ENCODE data around the gene ATP6V1G3.

The ATP6V1G3 gene

DNA sequence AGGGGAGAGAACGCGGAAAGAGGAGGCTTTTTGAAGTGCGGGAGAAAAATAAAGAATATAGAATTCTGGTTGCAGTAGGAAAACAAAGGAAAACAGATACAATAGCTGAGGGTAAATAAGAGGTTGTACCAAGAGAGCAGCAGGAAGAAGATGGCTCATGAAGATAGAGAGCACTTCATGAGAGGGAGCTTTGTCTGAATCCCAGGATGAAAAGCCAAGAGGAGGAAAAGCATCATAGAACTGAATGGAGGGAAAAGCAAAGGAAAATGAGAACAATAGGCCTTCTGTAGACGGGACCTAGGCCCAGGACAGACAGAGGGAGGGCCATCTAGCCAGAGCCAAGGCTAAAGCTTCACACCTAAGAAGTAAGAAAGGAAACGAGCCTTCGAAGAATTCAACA, 49.5 kb downstream of the ATP6V1G3 start:
- Histone ChIP-seq H3K36me3 (replicated peaks; ENCODE audit: insufficient read depth, low read length) (no peaks in the 10 kb centered on the region), H4K20me1 (ENCODE audit: insufficient read depth, low read length) (no peaks in the 10 kb centered on the region), H3K79me2 (ENCODE audit: low read length) (no peaks in the 10 kb centered on the region), H3K9me2 (replicated peaks; ENCODE audit: insufficient read depth, low read length) (no peaks in the 10 kb centered on the region), H3F3A (ENCODE audit: insufficient read depth, low read length) (no peaks in the 10 kb centered on the region), H3K27me3 (replicated peaks; ENCODE audit: insufficient read depth, low read length) (no peaks in the 10 kb centered on the region), H3K4me2 (ENCODE audit: low read depth, low read length) (no peak overlapping the region), H3K9me3 (replicated peaks; ENCODE audit: insufficient read depth, low read length) (no peaks in the 10 kb centered on the region), H2AFZ (ENCODE audit: low read length) (no peak overlapping the region), H3K9ac (ENCODE audit: low read length) (no peak overlapping the region), H3K27ac (ENCODE audit: low read length) (no peak overlapping the region), H3K4me1 (ENCODE audit: low read length) (no peaks in the 10 kb centered on the region), H3K4me3 (ENCODE audit: low read length) (no peak overlapping the region)
- no peak for TF ChIP-seq CTCF (IDR thresholded peaks at IDR 0.05; ENCODE audit: low read length)
- TF ChIP-seq EZH2 (optimal IDR thresholded peaks at IDR 0.05; ENCODE audit: low read depth, low read length), result no peak
- no peak for TF ChIP-seq EZH2phosphoT487 (IDR thresholded peaks at IDR 0.05; ENCODE audit: low read length)
- DNase-seq, result no peak

DNA sequence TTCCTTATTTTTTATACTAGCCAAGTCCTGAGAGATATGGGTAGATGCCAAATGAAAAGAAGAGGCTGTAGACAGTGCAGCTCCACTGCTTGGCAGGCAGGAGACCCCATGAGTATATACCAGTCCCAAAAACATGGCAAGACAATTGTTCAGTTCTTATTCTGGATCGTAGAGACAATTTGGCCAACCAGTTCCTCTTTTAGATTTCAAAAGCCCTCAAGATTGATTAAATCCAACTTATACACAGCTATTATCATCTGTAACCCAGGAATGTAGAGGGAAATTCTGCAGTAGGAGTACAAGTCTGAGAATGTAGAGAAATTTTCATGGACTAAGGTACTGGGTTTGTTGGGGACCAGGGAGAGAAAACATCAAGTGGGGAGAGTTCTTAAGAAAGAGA, 50.3 kb downstream of the ATP6V1G3 start:
- Histone ChIP-seq H3K9ac (ENCODE audit: low read length) (no peak overlapping the region), H3K4me1 (ENCODE audit: low read length) (no peaks in the 10 kb centered on the region), H3K27me3 (replicated peaks; ENCODE audit: insufficient read depth, low read length) (no peaks in the 10 kb centered on the region), H3K4me3 (ENCODE audit: low read length) (no peak overlapping the region), H3K27ac (ENCODE audit: low read length) (no peak overlapping the region), H3K36me3 (replicated peaks; ENCODE audit: insufficient read depth, low read length) (no peaks in the 10 kb centered on the region), H3K4me2 (ENCODE audit: low read depth, low read length) (no peak overlapping the region), H3K9me2 (replicated peaks; ENCODE audit: insufficient read depth, low read length) (no peaks in the 10 kb centered on the region), H3K79me2 (ENCODE audit: low read length) (no peaks in the 10 kb centered on the region), H2AFZ (ENCODE audit: low read length) (no peak overlapping the region), H4K20me1 (ENCODE audit: insufficient read depth, low read length) (no peaks in the 10 kb centered on the region), H3K9me3 (replicated peaks; ENCODE audit: insufficient read depth, low read length) (no peaks in the 10 kb centered on the region), H3F3A (ENCODE audit: insufficient read depth, low read length) (no peaks in the 10 kb centered on the region)
- no peak for TF ChIP-seq EZH2 (optimal IDR thresholded peaks at IDR 0.05; ENCODE audit: low read depth, low read length)
- TF ChIP-seq CTCF (IDR thresholded peaks at IDR 0.05; ENCODE audit: low read length), result no peak
- no peak for TF ChIP-seq EZH2phosphoT487 (IDR thresholded peaks at IDR 0.05; ENCODE audit: low read length)
- DNase-seq, result no peak

DNA sequence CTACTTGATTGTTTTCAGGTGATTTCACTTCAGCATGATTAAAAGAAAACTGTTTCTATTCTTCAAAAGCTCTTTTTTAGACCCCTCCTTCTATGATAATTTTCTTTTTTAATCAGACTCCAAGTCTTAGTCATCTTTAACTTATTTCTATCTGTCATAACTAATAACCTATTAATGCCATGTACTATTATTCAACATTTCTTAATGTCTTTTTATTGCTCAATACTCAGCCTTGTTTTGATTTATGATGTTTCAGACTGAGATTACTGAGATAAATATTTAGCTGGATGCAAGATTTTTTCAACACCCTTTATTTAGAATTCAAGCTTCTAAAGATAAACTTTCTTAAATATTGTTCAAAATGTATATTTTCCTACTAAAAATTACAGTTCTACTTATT, 53.6 kb downstream of the ATP6V1G3 start:
- no peak for TF ChIP-seq EZH2 (optimal IDR thresholded peaks at IDR 0.05; ENCODE audit: low read depth, low read length)
- no peak for TF ChIP-seq CTCF (IDR thresholded peaks at IDR 0.05; ENCODE audit: low read length)
- Histone ChIP-seq H3K9me3 (replicated peaks; ENCODE audit: insufficient read depth, low read length) (no peaks in the 10 kb centered on the region), H3K4me1 (ENCODE audit: low read length) (no peaks in the 10 kb centered on the region)

More for the DNA sequence above, 53.6 kb downstream of the ATP6V1G3 start:
- no peak overlapping the region for H2AFZ ChIP-seq (ENCODE audit: low read length)
- no peak overlapping the region for H3K9ac ChIP-seq (ENCODE audit: low read length)
- no peak overlapping the region for H3K4me2 ChIP-seq (ENCODE audit: low read depth, low read length)
- H3K9me2 ChIP-seq (replicated peaks; ENCODE audit: insufficient read depth, low read length), result no peaks in the 10 kb centered on the region
- no peaks in the 10 kb centered on the region for H4K20me1 ChIP-seq (ENCODE audit: insufficient read depth, low read length)
- H3K4me3 ChIP-seq (ENCODE audit: low read length), result no peak overlapping the region
- no peaks in the 10 kb centered on the region for H3K79me2 ChIP-seq (ENCODE audit: low read length)
- no peaks in the 10 kb centered on the region for H3F3A ChIP-seq (ENCODE audit: insufficient read depth, low read length)
- H3K27me3 ChIP-seq (replicated peaks; ENCODE audit: insufficient read depth, low read length), result no peaks in the 10 kb centered on the region
- DNase-seq, result no peak
- no peak overlapping the region for H3K27ac ChIP-seq (ENCODE audit: low read length)
- H3K36me3 ChIP-seq (replicated peaks; ENCODE audit: insufficient read depth, low read length), result no peaks in the 10 kb centered on the region

Data from MM.1S (cell line).